GM10847 (cell line): ENCODE data around the gene RRP1B.
A peak's percentile ranks its signal among the peaks of the same experiment; 100 is the strongest.

ENCODE experiments used
- POLR2A ChIP-seq: IDR thresholded peaks from 2 replicates; pipeline ENCODE4 v1.6.1; 2011; ENCODE audit not compliant: insufficient read length; ENCODE audit errors: extremely low read depth

Gene RRP1B

DNA sequence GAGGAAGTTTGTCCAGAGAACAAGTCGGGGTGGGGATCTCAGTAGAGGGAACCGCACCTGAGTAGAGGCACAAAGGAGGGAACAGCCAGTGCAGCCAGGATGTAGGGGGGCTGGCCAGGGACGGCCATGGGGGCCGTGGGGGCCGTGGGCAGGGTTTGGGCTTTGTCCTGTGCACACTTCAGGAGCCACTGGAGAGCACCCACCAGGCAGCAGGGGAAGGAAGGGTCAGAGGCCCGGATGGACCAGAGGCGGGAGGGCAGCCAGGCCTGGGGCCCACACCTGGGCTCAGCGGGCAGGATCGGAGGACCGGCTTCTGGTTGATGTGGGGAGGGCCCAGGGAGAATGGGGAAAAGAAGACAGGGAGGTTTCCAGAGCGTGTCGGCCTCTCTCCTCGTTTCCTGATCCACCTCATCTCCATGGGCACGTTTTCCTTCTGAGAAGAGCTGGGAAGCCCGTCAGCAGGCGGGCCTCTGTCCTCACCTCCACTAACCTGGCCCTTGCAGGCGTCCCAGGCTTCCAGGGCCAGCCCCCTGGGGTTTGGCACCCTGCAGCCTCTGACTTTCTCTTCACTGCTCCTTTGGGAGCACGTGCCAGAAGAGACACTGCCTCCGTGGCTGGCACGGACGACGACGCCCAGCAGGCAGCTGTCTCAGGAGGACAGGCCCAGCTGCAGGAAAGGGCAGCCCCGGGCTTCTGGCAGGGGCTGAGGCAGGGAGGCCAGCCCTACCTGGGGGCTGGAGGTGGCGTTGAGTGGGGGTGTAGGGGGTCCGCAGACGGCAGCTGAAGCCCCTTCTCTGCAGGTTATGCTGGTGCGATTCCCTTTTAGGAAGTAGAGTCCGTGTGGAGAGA, 42.8 kb downstream of the RRP1B start:
- TF ChIP-seq POLR2A = no peak

DNA sequence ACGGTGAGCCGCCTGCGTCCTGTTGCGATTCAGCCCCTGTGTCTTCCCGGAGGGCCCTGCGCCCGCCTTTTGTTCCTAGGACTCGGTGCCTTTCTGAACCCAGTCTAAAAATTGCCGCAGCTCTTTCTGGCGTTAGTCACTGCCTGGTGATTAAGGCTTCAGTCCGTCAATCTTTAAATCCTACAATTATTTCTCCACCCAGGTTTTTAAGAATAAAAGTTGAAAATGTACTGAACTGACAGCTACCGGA, 43.4 kb downstream of the RRP1B start:
- TF ChIP-seq POLR2A = no peak

DNA sequence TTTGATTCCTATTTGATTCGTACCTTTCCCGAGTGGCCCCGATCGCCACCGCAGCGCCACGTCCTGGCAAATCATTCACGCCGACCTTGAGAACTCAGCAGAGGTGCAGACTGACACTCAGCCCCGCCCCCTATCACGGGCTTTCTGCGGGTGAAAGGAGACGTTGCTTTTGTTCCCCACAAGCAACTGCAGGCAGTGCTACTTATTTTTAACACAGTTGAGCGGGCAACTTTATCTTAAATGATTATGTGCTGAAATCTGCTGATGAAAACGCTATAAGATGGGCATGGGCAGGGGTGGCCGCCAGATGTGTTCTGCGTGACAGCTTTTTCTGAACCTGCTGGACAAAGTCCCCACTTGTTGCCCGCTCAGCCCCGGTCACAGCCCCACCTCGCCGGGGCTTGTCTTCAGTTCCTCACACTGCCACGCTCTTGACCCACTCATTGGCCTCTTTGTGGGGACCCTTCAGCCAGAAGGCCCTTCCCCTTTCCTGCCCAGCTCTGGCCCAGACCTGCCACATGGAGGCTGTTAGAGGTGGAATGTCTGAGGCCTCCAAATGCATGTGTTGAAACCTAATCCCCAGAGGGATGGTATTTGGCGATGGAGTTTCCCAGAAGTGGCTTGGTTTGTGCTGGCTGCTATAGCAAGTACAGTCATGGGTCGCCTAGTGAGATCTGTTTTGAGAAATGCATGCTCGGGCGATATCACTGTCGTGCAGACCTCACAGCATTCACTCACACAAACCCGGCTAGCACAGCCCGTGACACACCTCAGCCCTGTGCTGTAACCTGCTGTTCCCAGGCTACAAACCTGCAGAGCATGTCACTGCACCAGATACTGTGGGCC, 43.9 kb downstream of the RRP1B start:
- no peak for TF ChIP-seq POLR2A

DNA sequence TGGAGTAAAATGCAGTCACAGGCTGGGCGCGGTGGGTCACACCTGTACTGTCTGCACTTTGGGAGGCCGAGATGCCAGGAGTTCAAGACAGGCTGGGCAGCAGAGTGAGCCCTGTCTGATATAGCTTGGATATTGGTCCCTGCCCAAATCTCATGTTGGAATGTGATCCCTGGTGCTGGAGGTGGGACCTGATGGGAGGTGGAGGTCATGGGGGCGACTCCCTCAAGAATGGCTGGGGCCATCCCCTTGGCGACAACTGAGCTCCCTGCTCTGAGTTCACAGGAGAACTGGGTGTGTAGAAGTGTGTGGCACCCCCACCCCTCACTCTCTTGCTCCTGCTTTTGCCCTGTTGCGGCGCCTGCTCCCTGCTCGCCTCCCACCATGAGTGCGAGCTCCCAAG, 48.1 kb downstream of the RRP1B start:
- TF ChIP-seq POLR2A = no peak

DNA sequence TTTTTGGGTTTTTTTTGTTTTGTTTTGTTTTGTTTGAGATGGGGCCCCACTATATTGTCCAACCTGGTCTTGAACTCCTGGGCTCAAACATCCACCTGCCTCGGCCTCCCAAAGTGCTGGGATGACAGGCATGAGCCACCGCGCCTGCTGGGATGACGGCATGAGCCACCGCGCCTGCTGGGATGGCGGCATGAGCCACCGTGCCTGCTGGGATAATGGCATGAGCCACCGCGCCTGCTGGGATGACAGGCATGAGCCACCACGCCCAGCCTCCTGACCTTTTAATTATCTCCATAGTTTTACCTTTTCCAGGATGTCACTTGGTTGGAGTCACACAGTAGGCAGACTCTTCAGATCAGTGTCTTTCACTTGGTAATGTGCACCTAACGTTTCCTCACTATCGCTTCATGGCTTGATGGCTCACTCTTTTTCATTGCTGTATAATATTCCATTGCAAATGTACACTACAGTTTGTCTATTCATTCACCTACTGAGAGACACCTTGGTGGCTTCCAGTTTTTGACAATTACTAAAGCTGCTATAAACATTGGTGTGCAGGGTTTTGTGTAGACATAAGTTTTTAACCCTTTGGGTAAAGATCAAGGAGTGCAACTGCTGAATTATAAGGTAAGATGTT, 49.5 kb downstream of the RRP1B start:
- TF ChIP-seq POLR2A = no peak

DNA sequence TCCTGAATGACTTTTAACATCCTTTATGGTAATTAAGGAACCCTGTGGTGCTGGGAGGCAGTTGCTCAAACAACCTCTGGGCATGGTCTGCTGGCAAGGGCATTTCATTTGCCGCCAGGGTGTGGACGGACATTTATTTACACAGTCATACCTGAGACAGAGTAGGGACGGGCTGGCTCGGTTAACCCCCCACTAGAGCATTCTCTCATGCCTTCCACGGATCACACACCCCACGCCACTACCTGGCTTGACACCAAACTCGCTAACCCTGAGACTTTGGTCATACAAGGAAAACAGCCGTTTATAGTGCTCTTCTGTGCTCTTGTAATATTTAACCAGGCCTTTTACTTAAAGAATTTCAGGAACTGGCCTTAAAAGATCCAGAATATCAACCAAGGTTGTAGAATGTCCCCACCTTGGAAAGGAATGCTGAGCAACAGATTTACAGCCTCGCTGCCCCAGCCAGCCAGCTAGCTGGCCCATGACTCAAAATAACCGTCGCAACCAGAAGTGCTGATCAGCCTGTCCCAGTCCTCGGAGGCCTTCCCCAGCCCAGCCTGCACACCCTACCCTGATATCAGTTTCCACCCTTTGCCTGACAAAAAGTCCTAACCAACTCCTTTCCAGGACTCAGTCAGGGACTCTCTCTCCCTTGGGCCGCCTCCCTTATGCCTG, 53.0 kb downstream of the RRP1B start:
- TF ChIP-seq POLR2A = no peak

DNA sequence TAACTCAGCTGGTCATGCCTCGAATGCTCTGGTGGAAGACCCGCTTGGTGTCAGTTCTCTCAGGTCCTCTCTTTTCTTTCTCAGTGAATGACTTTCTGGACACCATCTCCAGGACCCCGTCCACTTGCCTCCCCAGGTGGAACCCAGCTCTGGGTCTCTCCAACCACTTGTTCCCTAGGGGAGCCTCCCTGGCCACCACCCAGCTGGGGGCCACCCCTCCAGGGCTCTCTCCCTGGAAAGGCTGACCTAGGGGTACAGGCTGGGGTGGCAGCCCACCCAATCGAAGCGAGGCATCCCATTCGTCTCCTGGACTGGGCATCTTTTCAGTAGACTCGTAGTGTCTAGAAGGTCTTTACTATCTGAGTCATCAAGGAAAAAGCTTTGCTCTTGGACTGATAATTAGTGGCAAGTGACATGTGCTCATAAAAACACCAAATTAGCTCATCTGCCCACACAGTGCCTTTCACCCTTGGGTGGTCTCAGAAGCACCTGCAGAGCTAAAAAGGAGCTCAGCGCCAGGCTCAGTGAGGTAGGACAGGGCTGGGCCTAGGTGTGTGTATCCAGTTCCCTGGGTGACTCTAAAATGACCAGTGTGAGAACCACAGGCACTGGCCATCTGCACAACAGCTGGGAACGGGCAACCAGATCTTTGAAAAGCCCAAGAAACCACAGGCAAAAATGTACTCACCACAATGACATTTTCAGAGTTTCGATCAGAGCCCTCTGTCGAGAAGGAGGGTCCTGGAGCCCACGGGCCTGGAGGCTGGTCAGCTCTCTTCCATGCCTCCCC, 57.2 kb downstream of the RRP1B start:
- TF ChIP-seq POLR2A = no peak

DNA sequence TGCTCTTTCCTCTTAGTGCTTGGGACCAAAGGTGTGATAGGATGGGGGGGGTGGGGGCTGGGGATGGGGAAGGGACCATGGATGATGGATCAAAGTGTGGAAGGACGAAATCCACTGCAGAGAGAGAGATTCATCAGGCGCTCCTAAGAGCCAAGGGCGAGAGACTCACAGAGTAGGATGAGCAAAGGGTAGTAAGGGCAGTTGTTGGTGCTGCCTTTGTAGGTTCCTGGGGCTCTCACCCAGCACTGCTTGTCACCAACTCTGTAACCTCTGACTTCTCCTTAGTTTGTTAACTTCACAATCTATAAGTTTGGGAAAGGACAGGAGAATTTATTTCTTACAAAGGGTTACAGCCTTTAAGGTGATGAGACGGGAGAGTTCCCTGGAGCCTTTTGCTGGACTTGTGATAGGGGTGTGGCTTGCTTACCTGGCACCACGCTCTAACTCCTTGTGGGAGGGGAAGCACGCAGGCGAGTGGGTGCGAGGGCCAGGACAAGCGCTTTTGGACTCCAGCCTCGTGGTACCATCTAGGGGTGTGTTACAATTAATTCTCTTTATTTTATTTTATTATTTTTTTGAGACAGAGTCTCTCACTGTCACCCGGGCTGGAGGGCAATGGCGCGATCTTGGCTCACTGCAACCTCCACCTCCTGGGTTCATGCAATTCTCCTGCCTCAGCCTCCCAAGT, 58.0 kb downstream of the RRP1B start:
- TF ChIP-seq POLR2A = no peak

DNA sequence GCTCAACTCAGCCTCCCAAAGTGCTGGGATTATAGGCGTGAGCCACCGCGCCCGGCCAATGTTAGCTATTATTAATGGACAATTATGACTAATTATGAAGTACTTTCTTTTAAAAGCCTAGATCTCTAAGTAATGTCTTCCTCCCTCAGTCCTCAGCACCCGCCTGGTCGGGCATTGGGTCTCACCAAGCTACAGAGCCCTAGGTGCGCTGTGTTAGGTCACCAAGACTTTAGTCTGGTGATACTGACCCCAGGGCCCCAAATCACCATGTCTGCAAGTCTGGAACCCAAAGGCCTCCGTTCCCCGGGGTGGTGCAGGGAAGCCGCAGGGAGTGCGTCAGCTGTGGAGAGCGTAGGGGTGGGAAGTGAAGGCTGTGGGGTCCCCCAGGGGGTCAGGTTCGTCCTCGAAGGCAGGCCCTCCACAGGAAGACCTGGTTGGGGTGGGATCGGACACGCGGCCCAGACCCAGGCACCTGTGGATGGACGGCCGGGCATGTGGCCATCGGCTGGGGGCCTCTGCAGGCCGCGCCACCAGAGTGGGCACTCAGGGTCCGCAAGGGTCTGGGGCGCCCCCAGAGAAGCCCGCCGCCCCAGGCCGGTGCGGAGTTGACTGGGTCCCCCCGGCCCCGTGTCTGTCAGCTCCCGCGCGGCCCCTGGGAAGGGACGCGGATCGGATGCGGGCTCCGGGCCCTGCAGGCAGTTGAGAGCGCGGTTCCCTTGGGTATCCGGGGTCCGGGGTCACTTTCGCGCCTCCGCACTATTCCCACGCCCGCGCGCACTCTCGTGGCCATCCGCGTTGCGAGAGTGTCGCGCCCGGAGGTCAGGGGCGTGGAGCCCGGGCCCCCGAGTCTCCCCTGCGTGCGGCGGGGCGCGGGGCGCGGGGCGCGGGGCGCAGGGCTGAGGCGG, 58.9 kb downstream of the RRP1B start:
- TF ChIP-seq POLR2A = no peak

DNA sequence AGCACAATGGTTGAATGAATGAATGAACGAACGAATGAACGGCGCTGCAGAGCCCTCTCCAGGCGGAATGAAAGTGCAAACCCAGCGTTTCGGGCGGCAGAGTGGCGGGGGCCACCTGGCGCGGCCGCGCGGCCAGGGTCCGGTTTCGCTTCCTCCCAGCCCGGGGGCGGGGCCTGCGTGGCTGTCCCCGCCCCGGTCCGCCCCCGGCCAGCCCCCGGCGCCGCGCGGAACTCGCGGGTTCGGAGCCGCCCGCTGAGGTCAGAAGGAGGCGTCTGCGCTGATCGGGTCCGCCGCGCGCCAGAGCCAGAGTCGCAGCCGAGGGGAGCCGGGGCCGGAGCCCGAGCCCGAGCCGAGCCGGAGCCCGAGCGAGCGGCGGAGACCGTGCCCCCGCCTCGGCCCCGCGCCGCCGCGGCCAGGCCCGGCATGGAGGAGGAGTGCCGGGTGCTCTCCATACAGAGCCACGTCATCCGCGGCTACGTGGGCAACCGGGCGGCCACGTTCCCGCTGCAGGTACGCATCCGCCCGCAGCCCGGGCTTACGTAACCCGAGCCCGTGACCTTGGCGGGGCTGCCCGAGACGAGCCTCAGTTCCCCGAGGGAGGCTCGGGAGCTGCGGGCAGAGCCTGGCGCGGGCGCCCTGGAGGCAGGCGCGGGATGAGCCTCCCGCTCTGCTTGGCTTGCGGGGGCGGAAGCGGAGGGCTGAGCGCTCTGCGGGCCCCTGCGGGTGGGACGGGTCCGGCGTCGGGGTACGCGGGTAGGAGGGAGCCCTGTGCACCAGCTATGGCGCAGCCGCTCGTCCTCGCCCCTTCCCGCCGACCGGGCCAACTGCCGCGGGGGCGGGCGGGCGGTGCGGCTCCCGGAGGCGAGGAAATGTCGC, 59.8 kb downstream of the RRP1B start, which contains the start of gene PDXK:
Gene PDXK (plus strand): TSS at position 258 of the 876 bp plus-strand sequence. CDS start 166 bp downstream, at position 424.
- TF ChIP-seq POLR2A = peak; percentile 85

DNA sequence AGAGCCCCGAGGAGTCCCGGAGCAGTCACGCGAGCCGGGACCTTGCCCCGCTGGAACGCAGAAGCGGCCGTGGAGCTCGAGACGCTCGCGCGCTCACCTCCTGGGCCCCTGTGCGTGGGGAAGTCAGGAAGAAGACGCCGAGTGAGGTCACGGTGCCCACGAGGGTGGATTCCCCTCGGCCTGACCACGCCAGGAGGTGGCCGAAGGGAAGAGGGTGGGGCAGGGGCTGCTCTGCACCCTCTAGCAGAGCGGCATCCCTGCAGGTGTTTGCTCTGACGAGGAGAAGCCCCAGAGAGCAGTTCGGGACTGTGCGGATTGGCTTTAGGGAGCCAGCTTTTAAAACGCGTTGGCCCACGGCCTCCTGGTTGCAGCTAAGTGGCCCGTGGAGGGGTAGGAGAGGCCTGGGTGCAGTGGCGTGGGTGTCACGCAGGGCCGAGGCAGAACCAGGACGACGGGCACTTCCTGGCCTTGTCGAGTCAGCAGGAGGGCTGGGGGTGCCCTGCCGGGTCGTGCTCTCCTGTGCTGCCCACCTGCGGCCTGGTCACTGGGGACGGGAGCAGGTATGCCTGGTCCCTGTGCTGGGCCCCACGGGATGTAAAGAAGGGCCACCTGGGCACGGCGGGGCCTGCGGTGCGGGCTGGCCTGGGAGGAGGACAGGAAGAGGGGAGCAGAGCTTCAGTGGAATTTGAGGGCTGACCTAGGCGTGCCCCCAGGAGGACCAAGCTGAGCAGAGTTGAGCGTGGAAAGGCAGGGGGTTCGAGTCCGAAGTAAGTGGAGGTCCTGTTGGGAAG, 60.6 kb downstream of the RRP1B start:
- no peak for TF ChIP-seq POLR2A
